Endothelial cell (in vitro differentiated cells): ENCODE data around the gene CAPN7. TPM values are rescaled to one million over a fixed set of nuclear protein-coding genes. Genes with fewer than 3 reads are reported as not detected.
"Not testable (repeated sequence)": the region's sequence is repeated elsewhere in the genome, so short reads cannot be mapped to it uniquely, and the experiment has no call there.

Experiments used
- DNase-seq: peaks from one replicate; pipeline ENCODE4 v3.0.0; 2021; ENCODE audit warnings: low spot score
- H3K27ac Mint-ChIP-seq: one replicate; pipeline ENCODE4 v1.8.0; 2021; ENCODE audit warnings: mixed read lengths, inconsistent platforms; ENCODE audit not compliant: unreplicated experiment
- H3K27me3 Mint-ChIP-seq: one replicate; pipeline ENCODE4 v1.8.0; 2021; ENCODE audit warnings: mild to moderate bottlenecking, moderate library complexity, mixed read lengths, inconsistent platforms; ENCODE audit not compliant: unreplicated experiment
- H3K36me3 Mint-ChIP-seq: one replicate; pipeline ENCODE4 v1.8.0; 2021; ENCODE audit warnings: mild to moderate bottlenecking, low read depth, mixed read lengths, inconsistent platforms; ENCODE audit not compliant: unreplicated experiment
- H3K4me1 Mint-ChIP-seq: one replicate; pipeline ENCODE4 v1.8.0; 2021; ENCODE audit warnings: mild to moderate bottlenecking, mixed read lengths, inconsistent platforms; ENCODE audit not compliant: unreplicated experiment
- H3K4me3 Mint-ChIP-seq: one replicate; pipeline ENCODE4 v1.8.0; 2021; ENCODE audit warnings: mild to moderate bottlenecking, mixed read lengths, inconsistent platforms; ENCODE audit not compliant: unreplicated experiment
- H3K9me3 Mint-ChIP-seq: one replicate; pipeline ENCODE4 v1.8.0; 2021; ENCODE audit warnings: mixed read lengths, inconsistent platforms; ENCODE audit not compliant: unreplicated experiment
- total RNA-seq: library from RNA; stranded (reverse); fragmentation: NEBNext Ultra II Directional; extraction: Animal tissue kit (Norgen Biotek cat#: 25700); gene quantifications from one replicate; pipeline ENCODE4 v1.2.1, GENCODE V29; 2021; ENCODE audit not compliant: unreplicated experiment
- TF ChIP-seq, protein P1 (sequence below): fragments of 200-600 bp; sonication (generic); IDR thresholded peaks from one replicate; pipeline ENCODE4 v1.5.0; 2021; ENCODE audit warnings: antibody characterized with exemption; ENCODE audit not compliant: unreplicated experiment

CAPN7 gene
- total RNA-seq, 1 donor from 2014 or later, result 25.9 TPM

DNA sequence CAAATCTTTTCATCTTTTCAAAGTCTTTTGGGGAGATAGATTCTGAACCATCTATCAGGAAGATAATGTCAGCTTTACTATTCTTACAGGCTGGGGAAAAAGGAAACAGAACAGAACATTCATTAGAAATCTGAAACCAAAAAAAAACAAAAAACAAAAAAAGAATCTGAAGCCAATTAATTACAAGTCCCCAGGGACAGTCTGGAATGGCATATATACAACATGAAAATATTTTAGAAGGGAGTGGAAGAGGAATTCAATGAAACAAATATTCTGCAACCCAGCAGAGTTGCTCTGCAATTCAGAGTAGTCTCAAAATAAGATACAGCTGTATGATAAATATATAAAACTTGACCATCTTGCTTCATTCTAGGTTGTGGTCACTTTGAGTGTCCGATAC, 41.7 kb upstream of the CAPN7 start:
- H3K27ac Mint-ChIP-seq, result no peak overlapping the region
- H3K4me3 Mint-ChIP-seq, result no peak overlapping the region
- DNase-seq, result no peak
- TF ChIP-seq, protein P1, sequence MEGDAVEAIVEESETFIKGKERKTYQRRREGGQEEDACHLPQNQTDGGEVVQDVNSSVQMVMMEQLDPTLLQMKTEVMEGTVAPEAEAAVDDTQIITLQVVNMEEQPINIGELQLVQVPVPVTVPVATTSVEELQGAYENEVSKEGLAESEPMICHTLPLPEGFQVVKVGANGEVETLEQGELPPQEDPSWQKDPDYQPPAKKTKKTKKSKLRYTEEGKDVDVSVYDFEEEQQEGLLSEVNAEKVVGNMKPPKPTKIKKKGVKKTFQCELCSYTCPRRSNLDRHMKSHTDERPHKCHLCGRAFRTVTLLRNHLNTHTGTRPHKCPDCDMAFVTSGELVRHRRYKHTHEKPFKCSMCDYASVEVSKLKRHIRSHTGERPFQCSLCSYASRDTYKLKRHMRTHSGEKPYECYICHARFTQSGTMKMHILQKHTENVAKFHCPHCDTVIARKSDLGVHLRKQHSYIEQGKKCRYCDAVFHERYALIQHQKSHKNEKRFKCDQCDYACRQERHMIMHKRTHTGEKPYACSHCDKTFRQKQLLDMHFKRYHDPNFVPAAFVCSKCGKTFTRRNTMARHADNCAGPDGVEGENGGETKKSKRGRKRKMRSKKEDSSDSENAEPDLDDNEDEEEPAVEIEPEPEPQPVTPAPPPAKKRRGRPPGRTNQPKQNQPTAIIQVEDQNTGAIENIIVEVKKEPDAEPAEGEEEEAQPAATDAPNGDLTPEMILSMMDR, result no peak
- no peaks in the 10 kb centered on the region for H3K4me1 Mint-ChIP-seq
- H3K27me3 Mint-ChIP-seq, result peaks cover 2% of the 10 kb centered on the region
- peaks cover 7% of the 10 kb centered on the region for H3K36me3 Mint-ChIP-seq
- peaks cover 4% of the 10 kb centered on the region for H3K9me3 Mint-ChIP-seq

DNA sequence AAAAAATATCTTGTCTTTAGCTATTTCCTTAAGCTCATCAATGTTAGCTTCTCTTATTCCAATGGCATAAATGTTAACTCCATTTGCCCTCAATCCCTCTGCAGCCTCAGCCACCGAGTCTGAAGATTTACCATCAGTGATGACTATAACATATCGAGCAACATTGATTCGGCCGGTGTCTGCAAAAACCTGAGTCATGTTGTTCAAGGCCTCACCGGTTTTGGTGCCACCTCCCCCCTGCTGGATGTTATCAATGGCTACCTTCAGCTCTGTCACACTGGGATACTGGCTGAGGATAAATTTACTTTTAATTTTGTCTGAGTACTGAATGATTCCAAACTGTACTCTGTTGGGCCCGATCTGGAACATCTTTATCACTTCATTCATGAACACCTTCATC, 41.0 kb upstream of the CAPN7 start:
- H3K36me3 Mint-ChIP-seq, result peaks cover 7% of the 10 kb centered on the region
- DNase-seq, result no peak
- TF ChIP-seq, protein P1, result no peak
- peaks cover 2% of the 10 kb centered on the region for H3K27me3 Mint-ChIP-seq
- H3K9me3 Mint-ChIP-seq, result peaks cover 4% of the 10 kb centered on the region
- no peaks in the 10 kb centered on the region for H3K4me1 Mint-ChIP-seq
- H3K4me3 Mint-ChIP-seq, result no peak overlapping the region
- no peak overlapping the region for H3K27ac Mint-ChIP-seq

DNA sequence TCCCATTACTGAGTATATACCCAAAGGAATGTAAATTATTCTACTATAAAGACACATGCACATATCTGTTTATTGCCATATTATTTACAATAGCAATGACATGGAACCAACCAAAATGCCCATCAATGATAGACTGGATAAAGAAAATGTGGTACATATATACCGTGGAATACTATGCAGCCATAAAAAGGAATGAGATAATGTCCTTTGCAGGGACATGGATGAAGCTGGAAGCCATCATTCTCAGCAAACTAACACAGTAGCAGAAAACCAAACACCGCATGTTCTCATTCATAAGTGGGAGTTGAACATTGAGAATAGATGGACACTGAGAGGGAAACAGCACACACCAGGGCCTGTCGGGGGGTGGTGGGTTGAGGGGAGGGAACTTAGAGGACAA, 39.7 kb upstream of the CAPN7 start:
- H3K4me3 Mint-ChIP-seq, DNase-seq, H3K27me3 Mint-ChIP-seq, H3K36me3 Mint-ChIP-seq, H3K9me3 Mint-ChIP-seq, H3K27ac Mint-ChIP-seq, H3K4me1 Mint-ChIP-seq: not testable (repeated sequence)

DNA sequence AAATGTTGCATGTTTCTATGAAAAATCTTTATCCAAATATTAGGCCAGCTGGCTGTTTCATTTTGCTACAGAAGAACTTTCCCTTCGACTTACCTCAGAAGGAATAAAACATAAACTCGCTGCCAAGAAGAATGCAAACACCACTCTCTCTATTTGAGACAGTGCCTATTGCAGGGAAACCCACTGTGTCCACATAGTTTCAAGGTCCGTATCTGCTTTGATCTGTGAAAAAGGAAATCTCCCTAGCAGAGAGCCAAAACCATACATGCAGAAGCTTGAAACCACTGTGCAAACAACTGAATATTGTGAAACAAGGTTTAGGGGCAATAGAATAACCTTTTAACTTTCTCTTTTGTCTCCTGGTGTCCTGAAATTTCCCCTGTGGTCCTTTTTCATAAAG, 35.0 kb upstream of the CAPN7 start:
- Mint-ChIP-seq H3K4me1 (peaks cover 8% of the 10 kb centered on the region), H3K9me3 (no peaks in the 10 kb centered on the region), H3K27ac (no peak overlapping the region), H3K4me3 (no peak overlapping the region), H3K36me3 (no peaks in the 10 kb centered on the region), H3K27me3 (no peaks in the 10 kb centered on the region)
- TF ChIP-seq, protein P1, result no peak
- DNase-seq, result no peak

DNA sequence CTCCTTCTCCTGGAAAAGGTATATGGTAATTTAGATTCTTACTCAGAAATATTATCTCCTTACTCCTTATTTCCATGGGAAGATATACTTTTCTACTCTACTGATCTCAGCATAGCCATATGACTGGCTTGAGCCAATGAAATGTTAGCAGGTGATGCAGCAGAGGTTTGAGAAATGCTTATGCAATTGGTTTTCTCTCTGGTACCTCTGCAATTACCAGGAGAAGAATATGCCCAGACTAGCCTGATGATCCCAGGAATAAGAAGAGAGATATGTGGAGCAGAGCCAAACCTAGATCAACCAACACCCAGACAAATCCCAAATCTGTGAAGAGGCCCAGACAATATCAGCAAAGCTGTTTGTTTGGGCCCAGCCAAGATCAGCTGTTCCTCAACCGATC, 33.2 kb upstream of the CAPN7 start:
- no peaks in the 10 kb centered on the region for H3K27me3 Mint-ChIP-seq

More for the DNA sequence above, 33.2 kb upstream of the CAPN7 start:
- Mint-ChIP-seq H3K9me3 (no peaks in the 10 kb centered on the region), H3K36me3 (no peaks in the 10 kb centered on the region), H3K4me1 (peaks cover 8% of the 10 kb centered on the region), H3K27ac (no peak overlapping the region), H3K4me3 (no peak overlapping the region)
- DNase-seq, result no peak
- TF ChIP-seq, protein P1, result no peak
